ENCODE measurements around the gene SYNRG. TPM values are rescaled to one million over a fixed set of nuclear protein-coding genes. Genes with fewer than 3 reads are reported as not detected.

The SYNRG gene
- total RNA-seq, 1 experiment from 2014 or later, result 6.0 TPM

- no peak for DNase-seq (ENCODE audit: extremely low read depth, low read depth)
These were observed 4.1 kb downstream of the SYNRG start for GRCh38 chr17:37605081-37605480.

DNA sequence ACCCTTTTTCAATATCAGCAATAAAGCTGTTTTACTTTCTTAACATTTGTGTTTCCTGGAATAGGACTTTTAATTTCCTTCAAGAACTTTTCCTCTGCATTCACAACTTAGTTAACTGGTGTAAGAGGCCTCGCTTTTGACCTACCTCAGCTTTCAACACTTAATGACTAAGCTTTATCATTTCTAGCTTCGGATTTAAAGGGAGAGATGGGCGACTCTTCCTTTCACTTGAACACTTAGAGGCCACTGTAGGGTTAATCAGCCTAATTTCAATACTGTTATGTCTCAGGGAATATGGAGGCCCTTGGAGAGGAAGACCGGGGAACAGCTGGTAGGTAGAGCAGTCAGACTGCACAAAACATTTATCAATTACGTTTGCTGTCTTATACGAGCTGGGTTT, 4.7 kb downstream of the SYNRG start:
- DNase-seq (ENCODE audit: extremely low read depth, low read depth), result no peak

DNA sequence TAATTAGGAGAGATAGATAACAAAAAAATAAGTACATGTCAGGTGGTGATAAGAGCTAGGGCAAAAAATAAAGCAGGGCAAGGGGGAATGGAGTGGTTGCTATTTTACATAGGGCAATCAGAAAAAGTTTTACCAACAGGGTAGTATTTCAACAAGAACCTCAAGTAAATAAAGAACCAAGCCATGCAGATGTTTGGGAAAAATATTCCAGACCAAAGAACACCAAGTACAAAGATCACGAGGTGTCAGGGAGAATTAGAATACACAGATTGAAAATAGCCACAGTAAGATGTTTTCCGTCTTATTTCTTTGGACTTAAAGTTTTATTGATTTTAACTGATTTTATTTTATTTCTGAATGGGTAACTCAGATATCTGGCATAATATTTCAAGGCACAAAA, 11.1 kb downstream of the SYNRG start:
- DNase-seq (ENCODE audit: extremely low read depth, low read depth), result no peak

GRCh38 chr17:37592291-37592690, 16.9 kb downstream of the SYNRG start:
- DNase-seq (ENCODE audit: extremely low read depth, low read depth), result no peak

DNA sequence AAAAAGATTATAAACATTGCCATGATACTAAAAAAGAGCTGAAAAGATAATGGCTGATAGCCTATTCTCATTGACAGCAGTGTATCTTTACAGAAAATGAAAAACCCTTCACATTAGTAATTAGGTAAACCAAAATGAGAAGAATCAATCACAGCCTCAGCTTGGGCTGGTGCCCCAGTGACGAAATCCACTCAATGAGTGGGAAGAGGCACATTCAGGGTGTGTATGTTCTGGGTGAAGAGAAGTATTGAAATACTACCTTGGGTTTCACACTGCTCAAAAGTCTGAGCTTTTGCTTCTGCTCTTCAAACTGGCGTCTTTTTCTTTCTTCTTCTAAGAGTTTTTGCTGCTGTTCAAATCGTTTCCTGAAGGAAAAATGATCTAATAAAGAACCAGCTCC, 24.2 kb downstream of the SYNRG start:
- no peak for DNase-seq (ENCODE audit: extremely low read depth, low read depth)

DNA sequence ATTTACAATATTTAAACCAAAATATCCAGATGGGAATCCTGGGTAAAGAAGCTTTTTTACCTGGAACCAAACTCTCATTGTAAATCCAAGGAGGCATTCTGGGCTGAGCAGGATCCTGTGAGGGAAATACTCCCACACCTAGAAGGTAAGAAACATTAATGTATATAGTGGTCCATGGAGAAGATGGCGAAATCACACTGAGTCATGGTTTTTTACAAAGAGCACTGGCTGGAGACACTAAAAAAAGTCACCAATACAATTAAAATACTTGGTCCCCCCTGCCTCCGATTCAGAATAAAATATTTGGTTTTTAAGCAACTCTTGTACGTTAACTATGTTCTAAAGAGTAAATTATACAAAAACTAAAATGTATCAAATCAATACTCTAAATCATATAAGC, 32.9 kb downstream of the SYNRG start:
- no peak for DNase-seq (ENCODE audit: extremely low read depth, low read depth)

DNA sequence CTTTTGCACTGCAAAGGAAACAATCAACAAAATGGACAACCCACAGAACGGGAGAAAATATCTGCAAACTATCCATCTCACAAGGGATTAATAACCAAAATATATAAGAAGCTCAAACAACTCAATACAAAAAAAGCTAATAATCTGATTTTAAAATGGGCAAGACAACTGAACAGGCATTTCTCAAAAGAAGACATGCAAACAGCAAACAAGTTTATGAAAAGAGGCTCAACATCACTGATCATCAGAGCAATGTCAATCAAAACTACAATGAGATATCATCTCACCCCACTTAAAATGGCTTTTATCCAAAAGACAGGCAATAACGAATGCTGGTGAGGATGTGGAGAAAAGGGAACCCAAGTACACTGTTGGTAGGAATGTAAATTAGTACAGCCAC, 34.8 kb downstream of the SYNRG start:
- no peak for DNase-seq (ENCODE audit: extremely low read depth, low read depth)

- no peak for DNase-seq (ENCODE audit: extremely low read depth, low read depth)
These were observed 37.5 kb downstream of the SYNRG start for GRCh38 chr17:37571674-37572073.

- DNase-seq (ENCODE audit: extremely low read depth, low read depth), result peak; percentile 68
These were observed 38.6 kb downstream of the SYNRG start for GRCh38 chr17:37570527-37571093.

DNA sequence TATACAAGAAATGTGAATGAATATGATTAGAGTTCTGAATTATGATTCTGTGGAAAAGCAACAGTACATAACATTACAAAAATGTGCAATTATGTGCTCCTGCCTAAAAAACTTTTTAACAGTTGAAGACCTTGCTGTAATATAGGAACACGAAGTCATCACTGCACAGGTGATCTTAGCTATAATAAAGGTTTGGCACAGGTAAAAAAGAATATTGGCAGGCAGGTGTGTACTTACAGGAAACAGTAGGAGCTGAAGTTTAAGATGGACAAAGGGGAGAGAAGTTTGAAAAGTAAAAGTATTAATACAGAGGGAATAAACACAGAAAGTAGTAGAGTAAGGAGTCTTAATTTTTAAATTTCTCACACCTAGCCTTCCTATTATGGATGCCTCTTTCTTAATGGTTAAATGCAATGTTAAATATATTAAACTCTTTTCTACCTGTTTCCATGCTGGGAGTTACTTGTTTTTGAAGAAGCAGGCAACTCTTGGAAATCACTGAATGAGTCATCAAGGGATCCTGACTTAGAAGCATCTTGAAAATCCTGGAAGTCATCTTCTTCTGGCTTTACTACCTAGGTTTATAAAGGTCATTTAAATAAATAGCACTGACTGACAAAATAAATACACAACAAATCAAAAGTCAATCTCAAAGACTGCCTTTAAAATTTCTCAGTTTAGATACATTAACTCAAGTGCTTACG, 40.7 kb downstream of the SYNRG start:
- DNase-seq (ENCODE audit: extremely low read depth, low read depth), result no peak

GRCh38 chr17:37567538-37567937, 41.7 kb downstream of the SYNRG start:
- no peak for DNase-seq (ENCODE audit: extremely low read depth, low read depth)

- DNase-seq (ENCODE audit: extremely low read depth, low read depth), result no peak
These were observed 42.1 kb downstream of the SYNRG start for GRCh38 chr17:37567137-37567536.

GRCh38 chr17:37564252-37564651, 45.0 kb downstream of the SYNRG start:
- no peak for DNase-seq (ENCODE audit: extremely low read depth, low read depth)

GRCh38 chr17:37562016-37562745, 47.0 kb downstream of the SYNRG start:
- DNase-seq (ENCODE audit: extremely low read depth, low read depth), result no peak

GRCh38 chr17:37558299-37558698, 50.9 kb downstream of the SYNRG start:
- no peak for DNase-seq (ENCODE audit: extremely low read depth, low read depth)

DNA sequence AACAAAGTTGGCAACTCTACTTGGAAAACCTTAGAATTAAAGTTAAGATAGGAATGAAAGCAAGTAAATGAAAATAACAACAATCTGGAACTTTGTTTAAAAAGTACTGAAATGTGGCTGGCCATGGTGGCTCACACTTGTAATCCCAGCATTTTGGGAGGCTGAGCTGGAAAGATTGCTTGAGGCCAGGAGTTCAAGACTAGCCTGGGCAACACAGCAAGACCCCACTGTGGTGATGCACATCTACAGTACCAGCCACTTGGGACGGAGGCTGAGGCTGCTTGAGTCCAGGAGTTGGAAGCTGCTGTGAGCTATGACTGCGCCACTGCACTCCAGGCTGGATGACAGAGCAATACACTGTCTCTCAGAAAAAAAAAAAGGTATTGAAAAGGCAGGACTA, 51.7 kb downstream of the SYNRG start:
- no peak for DNase-seq (ENCODE audit: extremely low read depth, low read depth)

GRCh38 chr17:37555386-37555785, 53.8 kb downstream of the SYNRG start:
- no peak for DNase-seq (ENCODE audit: extremely low read depth, low read depth)

DNA sequence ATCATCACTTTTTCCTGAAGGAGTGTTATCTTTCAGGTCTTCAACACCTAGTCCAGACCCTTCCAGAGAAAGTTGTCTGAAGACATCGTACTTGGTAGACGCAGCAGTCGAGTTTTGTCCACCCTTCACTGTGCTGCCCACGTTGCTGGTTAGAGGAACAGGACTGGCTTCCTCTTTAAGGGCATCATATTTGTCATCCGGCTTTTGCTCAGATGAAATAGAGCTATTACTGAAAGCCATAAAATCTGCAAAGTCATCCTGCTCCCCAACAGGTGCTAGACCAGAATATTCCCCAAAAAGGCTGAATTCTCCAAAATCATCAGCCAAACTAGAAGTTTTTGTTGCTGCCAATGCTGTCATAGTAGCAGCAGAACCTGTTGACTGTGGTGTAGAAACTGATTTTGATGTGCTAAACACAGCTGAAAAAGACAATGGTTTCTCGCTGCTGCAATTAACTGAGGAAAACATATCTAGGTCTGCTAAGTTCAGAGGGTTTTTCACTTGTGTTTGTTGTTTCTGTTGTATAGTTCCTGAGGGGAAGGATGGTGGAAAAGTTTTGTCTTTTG, 55.7 kb downstream of the SYNRG start:
- no peak for DNase-seq (ENCODE audit: extremely low read depth, low read depth)

DNA sequence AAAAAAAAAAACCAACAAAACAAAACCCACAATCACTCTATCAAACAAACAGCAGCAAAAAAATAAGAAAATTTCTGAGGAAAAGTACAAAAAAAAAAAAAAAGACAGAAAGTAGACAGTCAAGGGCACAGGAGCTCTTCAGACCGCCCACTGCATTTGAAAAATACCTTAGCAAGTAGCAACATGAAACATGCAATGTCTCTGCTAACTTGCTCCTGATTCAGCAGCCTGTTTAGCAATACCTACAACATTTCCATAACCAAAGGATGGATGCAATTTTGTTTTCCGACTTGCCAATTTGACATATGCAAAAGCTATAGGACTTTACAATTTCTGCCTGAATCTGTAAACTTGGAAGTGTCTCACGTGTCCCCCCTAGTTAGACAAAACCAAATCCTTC, 57.4 kb downstream of the SYNRG start:
- DNase-seq (ENCODE audit: extremely low read depth, low read depth), result no peak

DNA sequence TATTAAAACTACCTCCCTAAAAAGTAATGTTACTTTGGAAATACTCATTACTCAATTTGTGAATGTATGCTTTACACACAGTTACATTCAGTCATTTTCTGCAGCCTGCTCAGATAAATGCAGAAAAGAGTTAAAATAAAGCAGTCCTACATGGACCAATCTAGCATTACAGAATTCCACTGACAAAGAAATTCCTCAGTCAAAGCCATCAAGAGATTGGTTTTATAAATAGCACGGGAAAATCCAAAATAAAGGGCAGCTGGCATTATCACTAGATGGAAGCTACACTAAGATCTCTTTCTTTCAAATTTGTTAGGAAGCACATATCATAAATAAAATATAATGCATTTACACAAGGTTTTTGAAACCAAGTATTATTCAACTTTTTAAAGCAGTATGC, 61.2 kb downstream of the SYNRG start:
- no peak for DNase-seq (ENCODE audit: extremely low read depth, low read depth)

- DNase-seq (ENCODE audit: extremely low read depth, low read depth), result no peak
These were observed 62.9 kb downstream of the SYNRG start for GRCh38 chr17:37546302-37546701.

DNA sequence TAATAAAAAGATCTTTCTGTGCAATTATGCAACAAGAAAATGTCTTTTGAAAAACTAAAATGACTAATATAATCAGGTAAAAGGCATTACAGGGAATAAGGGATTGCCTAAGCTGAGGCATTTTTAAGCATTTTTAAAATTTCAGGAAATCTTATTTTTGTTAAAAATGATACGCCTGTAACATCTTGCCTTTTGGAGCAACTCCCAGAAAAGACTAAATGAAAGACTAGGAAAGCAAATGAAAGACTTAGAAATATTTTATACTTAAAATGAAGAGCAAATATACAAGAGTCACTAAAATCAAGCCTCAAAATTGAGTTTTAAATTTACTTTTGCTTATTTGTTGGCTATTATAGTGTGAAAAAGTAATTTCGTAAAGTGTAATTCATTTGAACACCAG, 63.7 kb downstream of the SYNRG start:
- DNase-seq (ENCODE audit: extremely low read depth, low read depth), result no peak
